Skeletal muscle satellite cell (primary cell): Measurements from ENCODE around the gene LEFTY2.
"Not testable (repeated sequence)": the region's sequence is repeated elsewhere in the genome, so short reads cannot be mapped to it uniquely, and the experiment has no call there.

Experiments
- H3K27me3 ChIP-seq: 2 replicates; pipeline ENCODE4 v1.7.0; 2013; ENCODE audit warnings: low read length; ENCODE audit not compliant: control insufficient read depth, insufficient read depth
- H3K36me3 ChIP-seq: 2 replicates; pipeline ENCODE4 v1.7.0; 2013; ENCODE audit warnings: mild to moderate bottlenecking, control low read depth, low read length; ENCODE audit not compliant: insufficient read depth
- H3K4me1 ChIP-seq: 2 replicates; pipeline ENCODE4 v1.7.0; 2013; ENCODE audit warnings: low read length; ENCODE audit not compliant: control insufficient read depth, insufficient read depth
- H3K4me2 ChIP-seq: 2 replicates; pipeline ENCODE4 v1.7.0; 2013; ENCODE audit warnings: mild to moderate bottlenecking, low read length
- H3K4me3 ChIP-seq: 2 replicates; pipeline ENCODE4 v1.7.0; 2013; ENCODE audit warnings: low read length
- H3K9ac ChIP-seq: 2 replicates; pipeline ENCODE4 v1.7.0; 2013; ENCODE audit warnings: mild to moderate bottlenecking, low read depth, low read length, moderate library complexity
- H3K9me3 ChIP-seq: replicated peaks from 2 replicates; pipeline ENCODE4 v1.7.0; 2013; ENCODE audit warnings: mild to moderate bottlenecking, control low read depth, low read length

LEFTY2 gene

DNA sequence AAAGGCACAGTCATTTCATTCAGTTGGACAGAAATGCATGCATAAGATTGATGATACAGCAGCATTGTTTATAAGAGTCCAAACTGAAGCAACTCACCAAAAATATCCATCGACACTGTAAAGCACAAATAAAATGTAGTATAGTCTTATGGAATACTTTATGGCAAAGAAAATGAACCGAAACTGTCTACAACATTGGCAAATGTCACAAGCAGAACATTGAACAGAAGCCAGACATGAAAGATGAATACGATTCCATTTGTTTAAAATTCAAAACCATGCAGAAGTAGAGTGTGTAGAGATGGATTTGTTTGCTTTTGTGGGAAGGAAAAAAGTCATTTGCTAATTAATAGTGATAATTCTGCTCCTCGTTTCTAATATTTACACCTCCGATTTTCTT, 44.5 kb downstream of the LEFTY2 start:
- Histone ChIP-seq H3K4me2 (no peak overlapping the region), H3K36me3 (no peaks in the 10 kb centered on the region), H3K9ac (no peak overlapping the region), H3K9me3 (no peaks in the 10 kb centered on the region), H3K27me3 (no peaks in the 10 kb centered on the region), H3K4me1 (no peaks in the 10 kb centered on the region), H3K4me3 (no peak overlapping the region)

DNA sequence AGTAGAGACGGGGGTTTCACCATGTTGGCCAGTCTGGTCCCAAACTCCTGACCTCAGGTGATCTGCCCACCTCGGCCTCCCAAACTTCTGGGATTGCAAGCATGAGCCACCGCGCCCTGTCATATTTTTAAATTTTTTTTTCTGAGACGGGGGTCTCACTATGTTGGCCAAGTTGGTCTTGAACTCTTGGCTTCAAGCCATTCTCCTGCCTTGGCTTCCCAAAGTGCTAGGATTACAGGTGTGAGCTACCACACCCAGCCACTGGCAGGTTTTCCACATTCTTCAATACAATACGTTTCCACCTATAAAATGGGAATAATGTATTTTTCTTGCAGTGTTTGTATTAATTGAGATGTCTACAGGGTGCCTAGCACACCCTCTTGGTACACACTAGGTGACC, 48.7 kb downstream of the LEFTY2 start:
- H3K36me3 ChIP-seq, result no peaks in the 10 kb centered on the region
- H3K4me3 ChIP-seq, result no peak overlapping the region
- no peaks in the 10 kb centered on the region for H3K4me1 ChIP-seq
- no peak overlapping the region for H3K4me2 ChIP-seq
- no peaks in the 10 kb centered on the region for H3K9me3 ChIP-seq
- H3K27me3 ChIP-seq, result no peaks in the 10 kb centered on the region
- H3K9ac ChIP-seq, result no peak overlapping the region

DNA sequence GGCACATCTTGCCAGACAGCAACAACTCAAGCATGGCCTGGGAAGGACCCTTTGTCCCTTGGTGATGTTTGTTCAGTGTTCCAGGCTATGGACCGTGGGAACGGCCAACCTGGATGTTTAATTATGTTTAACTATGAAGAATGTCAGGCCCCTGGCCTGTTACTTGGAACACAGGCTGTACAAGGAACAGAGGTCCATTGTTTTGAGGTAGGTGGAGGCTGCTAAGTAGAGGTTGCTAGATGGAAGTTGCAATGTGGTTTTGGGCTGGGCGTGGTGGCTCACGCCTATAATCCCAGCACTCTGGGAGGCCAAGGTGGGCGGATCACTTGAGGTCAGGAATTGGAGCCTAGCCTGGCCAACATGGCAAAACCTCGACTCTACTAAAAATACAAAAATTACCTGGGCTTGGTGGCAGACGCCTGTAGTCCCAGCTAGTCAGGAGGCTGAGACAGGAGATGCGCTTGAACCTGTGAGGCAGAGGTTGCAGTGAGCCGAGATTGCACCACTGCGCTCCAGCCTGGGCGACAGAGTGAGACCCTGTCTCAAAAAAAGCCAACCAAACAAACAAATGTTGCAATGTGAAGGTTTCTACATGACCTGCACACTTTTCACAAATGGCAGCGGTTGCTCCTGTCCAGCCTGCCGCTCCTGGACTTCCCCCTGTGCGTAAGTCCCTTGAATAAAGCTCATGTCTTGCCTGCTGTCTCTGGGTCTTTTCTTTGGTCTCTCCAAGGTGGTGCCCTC, 49.6 kb downstream of the LEFTY2 start:
- Histone ChIP-seq H3K4me1 (no peaks in the 10 kb centered on the region), H3K27me3 (no peaks in the 10 kb centered on the region), H3K4me2 (no peak overlapping the region), H3K9ac (no peak overlapping the region), H3K9me3 (no peaks in the 10 kb centered on the region), H3K4me3 (no peak overlapping the region), H3K36me3 (no peaks in the 10 kb centered on the region)

DNA sequence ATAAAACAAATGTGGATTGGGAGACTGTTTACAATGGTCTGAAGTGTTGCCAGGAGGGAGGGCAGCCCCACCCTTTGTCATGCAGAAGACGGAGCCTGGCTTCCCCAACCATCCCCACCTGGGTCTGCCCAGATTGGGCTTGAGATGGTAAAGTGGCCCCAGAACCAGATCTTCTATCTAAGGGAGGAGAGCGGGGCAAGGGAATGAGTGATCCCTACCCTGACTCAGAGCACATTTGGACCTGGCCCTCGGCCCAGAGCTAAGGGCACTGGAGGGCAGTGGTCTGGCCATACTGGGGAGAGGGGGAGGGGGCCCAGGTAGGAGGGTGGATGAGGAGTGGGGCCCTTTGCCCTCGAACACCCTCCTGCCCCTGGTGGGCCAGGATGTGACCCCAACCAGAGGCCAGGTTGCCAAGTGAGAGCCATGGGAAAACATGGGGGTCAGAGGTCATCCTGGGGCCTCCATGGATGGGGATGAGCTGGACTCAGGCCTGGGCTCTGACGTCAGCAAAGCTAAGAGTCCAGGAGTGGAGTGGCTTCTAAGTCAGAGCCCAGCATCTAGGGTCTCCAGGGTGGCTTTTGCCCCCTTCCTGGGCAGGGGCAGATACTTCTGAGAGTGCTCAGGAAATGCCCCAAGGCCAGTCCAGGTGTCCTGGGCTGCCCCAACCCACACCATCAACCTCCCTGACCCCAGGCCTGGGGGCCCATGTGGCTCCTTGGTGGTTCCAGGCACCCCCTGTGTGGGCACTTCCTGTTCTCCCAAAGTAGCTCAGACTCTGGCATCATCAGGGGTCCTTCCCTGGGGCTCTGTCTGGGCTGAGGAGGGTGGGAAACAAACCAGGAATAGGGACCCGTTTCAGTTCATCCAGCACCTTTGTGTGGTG, 50.4 kb downstream of the LEFTY2 start:
- no peaks in the 10 kb centered on the region for H3K9me3 ChIP-seq
- no peak overlapping the region for H3K9ac ChIP-seq
- no peaks in the 10 kb centered on the region for H3K4me1 ChIP-seq
- no peaks in the 10 kb centered on the region for H3K27me3 ChIP-seq
- H3K4me2 ChIP-seq, result no peak overlapping the region
- H3K4me3 ChIP-seq, result no peak overlapping the region
- no peaks in the 10 kb centered on the region for H3K36me3 ChIP-seq

DNA sequence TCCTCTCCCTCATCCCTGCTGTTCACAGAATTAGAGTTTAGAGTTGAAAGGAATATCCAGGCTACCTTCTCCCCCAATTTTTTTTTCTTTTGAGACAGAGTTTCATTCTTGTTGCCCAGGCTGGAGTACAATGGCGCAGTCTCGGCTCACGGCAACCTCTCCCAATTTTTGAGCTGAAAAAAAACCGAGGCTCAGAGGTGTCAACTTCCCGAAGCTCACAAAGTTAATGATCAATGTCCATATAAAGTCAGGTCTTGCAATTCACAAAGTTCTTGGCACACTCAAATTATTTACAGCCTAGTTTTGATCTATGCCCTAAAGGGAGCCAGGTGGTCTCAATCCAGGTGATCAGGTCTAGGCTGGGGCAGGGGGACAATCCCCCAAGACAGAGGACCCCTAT, 51.3 kb downstream of the LEFTY2 start:
- Histone ChIP-seq H3K4me3 (no peak overlapping the region), H3K9me3 (no peaks in the 10 kb centered on the region), H3K36me3 (no peaks in the 10 kb centered on the region), H3K9ac (no peak overlapping the region), H3K4me2 (no peak overlapping the region), H3K27me3 (no peaks in the 10 kb centered on the region), H3K4me1 (no peaks in the 10 kb centered on the region)

DNA sequence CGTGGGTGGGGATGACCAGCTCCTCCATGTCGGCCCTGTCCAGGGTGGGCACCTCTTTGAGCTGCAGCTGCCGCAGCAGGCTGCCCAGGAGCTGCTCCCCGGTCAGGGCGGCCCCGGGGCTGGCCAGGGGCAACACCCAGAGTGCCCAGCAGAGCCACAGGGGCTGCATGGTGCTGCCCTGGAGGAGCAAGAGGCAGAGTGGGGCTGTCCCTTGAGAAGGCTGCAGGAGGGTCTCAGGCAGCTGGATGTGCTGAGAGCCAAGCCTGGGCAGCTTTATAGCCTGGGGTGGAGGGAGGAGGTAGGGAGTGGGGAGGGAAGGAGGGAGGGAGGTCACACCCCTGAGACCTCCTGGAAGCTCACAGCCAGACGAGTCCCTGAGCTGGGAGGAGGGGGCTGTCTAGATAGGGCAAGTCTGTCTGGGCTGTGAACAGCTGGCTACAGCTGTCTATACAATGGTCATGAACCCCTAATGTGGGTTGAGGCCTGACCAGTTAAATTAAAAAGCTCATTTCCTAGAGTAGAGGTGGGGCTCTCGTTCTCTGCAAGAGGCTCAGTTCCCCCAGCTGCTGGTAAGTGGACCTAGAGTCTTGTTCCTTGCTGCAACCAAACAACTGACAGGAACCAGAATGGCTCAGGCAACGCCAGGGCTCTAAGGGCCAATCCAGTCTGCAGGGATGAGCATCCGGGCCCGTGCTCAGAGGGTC, 52.0 kb downstream of the LEFTY2 start, which contains the start of gene LEFTY1:
Gene LEFTY1 (minus strand): TSS at position 249 of the 704 bp plus-strand sequence. CDS start 80 bp downstream, at position 169.
- no peak within 1 kb of the TSS for H3K9ac ChIP-seq

DNA sequence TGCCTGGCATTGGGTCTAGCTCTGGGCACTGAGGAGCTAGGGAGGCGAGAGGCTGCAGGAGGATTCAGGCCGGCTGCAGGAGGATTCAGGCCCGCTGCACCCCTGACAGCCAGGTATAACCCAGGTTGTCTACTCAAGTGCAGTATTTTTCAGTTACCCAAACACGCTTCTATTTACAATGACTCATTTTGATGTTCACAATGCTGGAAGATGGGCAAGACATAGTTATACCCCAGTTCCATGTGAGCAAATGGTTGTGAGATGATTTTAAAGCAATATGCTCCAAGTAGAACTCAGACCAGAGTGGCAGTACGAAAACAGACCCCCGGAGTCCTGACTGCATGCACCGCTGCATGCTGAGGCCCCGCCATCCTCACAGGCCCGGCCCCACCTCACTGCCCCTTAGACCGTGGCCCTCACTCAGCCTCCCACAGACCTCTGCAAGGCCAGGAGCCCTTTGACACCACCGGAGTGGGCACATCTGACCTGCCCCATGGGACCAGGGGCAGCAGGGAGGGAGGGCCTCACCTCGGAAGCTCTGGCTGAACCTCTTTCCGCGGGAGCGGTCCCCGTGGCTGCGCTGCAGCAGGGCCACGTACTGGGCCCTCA, 52.6 kb downstream of the LEFTY2 start:
- H3K9ac ChIP-seq, result no peak overlapping the region

More for the DNA sequence above, 52.0 kb downstream of the LEFTY2 start, which contains the start of gene LEFTY1:
- H3K9me3 ChIP-seq, result no peaks in the 10 kb centered on the region
- no peaks in the 10 kb centered on the region for H3K27me3 ChIP-seq
- H3K36me3 ChIP-seq, result no peaks in the 10 kb centered on the region
- H3K4me1 ChIP-seq, result no peaks in the 10 kb centered on the region
- H3K4me2 ChIP-seq, result no peak within 1 kb of the TSS
- no peak within 1 kb of the TSS for H3K4me3 ChIP-seq

DNA sequence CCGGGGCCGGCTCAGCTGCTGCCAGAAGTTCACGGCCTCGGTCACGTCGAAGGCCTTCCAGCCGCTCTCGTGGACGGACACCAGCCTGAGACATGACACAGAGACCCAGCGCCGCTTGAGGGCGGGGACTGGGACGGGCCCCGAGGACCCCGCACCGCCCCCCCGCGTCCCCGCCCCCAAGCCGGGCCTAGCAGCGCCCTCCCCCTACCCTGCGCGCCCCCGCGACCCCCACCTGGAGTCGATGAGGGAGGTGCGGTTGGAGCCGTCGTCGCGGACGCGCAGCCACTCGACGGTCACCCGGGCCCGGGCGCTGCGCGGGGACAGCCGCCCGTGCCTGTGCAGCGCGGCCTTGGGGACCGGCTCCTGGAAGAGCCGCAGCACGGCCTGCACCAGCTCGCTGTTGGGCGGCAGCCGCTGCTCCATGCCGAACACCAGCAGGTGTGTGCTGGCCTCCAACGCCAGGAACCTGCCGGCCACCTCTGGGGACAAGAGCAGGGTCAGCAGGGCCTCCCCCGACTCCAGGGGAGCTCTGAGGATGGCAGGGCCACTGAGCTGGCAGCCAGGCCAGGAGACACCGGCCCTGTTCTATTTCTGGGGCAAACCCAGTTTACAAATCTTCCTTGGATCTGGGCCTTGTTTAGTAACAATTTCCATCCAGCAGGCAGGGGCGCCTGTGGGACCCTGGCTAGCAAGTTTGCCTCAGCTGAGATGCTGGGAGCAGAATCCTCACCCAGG, 53.3 kb downstream of the LEFTY2 start:
- not testable (repeated sequence) for H3K4me3 ChIP-seq, H3K36me3 ChIP-seq, H3K27me3 ChIP-seq, H3K4me1 ChIP-seq, H3K9ac ChIP-seq, H3K4me2 ChIP-seq, H3K9me3 ChIP-seq

More for the DNA sequence above, 52.6 kb downstream of the LEFTY2 start:
- Histone ChIP-seq H3K36me3 (no peaks in the 10 kb centered on the region), H3K4me3 (no peak overlapping the region), H3K4me1 (peaks cover under 1% of the 10 kb centered on the region), H3K9me3 (no peaks in the 10 kb centered on the region), H3K4me2 (no peak overlapping the region), H3K27me3 (no peaks in the 10 kb centered on the region)

DNA sequence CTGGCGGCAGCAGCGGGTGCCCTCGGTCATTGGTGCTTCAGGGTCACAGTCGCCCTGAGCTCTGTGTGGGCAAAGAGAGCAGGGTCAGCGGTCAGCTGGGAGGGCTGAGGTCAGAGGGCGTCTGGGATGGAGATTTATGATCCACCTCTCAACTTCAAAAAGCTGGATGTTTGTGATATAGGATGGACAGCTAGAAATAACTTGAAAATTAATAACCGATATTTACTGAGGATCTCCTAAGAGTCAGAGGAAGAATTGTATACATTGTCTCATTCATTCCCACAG, 54.0 kb downstream of the LEFTY2 start:
- no peaks in the 10 kb centered on the region for H3K9me3 ChIP-seq
- no peak overlapping the region for H3K4me3 ChIP-seq
- peaks cover 6% of the 10 kb centered on the region for H3K4me1 ChIP-seq
- H3K9ac ChIP-seq, result no peak overlapping the region
- no peak overlapping the region for H3K4me2 ChIP-seq
- H3K36me3 ChIP-seq, result no peaks in the 10 kb centered on the region
- H3K27me3 ChIP-seq, result no peaks in the 10 kb centered on the region
